GM12872 (cell line): ENCODE results near the gene DAPK1.

Source experiments
- TF ChIP-seq, protein P1 (sequence below): IDR thresholded peaks from 3 replicates; pipeline ENCODE4 v1.5.1; 2011; ENCODE audit warnings: low read depth, mild to moderate bottlenecking, low read length, moderate library complexity; ENCODE audit not compliant: insufficient read depth

Gene DAPK1

DNA sequence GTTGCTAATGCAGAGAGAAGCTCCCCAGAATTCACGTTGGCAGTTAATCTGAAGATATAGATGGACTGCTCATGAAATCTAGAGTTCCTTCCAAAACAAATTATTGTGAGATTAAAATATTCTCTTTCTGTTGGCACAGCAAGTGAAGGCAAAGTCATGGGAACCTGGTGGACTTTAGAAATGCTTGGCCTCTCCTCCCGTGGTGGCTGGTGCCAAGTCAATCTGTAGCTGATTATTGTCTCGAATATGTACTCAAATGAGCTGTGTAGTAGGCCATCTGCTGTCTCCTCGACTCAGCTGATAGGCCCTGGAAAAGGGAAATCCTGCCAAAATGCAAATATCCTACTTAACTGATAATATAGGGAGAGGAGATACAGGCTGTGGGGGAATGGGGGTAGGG is 69.3 kb downstream of the DAPK1 start:
- TF ChIP-seq, protein P1, sequence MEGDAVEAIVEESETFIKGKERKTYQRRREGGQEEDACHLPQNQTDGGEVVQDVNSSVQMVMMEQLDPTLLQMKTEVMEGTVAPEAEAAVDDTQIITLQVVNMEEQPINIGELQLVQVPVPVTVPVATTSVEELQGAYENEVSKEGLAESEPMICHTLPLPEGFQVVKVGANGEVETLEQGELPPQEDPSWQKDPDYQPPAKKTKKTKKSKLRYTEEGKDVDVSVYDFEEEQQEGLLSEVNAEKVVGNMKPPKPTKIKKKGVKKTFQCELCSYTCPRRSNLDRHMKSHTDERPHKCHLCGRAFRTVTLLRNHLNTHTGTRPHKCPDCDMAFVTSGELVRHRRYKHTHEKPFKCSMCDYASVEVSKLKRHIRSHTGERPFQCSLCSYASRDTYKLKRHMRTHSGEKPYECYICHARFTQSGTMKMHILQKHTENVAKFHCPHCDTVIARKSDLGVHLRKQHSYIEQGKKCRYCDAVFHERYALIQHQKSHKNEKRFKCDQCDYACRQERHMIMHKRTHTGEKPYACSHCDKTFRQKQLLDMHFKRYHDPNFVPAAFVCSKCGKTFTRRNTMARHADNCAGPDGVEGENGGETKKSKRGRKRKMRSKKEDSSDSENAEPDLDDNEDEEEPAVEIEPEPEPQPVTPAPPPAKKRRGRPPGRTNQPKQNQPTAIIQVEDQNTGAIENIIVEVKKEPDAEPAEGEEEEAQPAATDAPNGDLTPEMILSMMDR: no peak

DNA sequence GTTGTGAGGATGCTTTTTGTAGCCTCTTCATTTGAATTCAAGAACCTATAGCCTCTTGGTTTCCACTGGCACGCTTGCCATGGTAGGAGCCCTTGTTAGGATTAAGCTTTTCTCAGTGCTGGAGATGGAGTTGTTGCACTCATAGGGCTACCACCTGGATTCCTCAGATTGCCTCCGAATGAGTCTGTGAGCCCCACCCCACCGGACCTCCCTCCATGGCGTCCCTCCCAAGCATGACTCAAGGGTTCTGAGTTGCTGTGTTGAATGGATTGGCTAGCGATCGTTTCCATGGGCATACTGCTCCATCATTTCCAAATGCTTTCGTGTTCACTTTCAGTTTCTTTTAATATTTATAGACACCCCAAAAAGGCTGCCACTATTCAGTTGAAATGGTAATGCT is 69.9 kb downstream of the DAPK1 start:
- TF ChIP-seq, protein P1: no peak

DNA sequence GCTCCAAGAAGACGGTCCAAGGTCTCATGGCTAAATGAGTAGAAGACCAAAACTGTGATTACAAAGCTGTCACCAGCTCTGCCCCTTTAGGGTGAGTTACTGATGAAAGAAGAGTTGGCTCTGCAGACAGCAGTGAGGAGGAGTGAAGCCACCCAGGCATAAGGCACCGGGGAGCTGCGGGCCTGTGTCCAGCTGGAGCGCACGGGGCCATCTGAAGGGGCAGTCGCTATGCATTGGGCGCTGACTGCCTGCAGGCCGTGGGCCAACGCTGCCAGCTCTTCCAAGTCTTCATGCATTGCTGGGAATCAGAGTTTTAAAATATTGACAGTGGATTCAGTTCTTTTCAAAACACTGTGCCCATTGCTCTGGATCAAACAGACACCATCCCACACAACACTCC is 70.3 kb downstream of the DAPK1 start:
- TF ChIP-seq, protein P1: no peak

DNA sequence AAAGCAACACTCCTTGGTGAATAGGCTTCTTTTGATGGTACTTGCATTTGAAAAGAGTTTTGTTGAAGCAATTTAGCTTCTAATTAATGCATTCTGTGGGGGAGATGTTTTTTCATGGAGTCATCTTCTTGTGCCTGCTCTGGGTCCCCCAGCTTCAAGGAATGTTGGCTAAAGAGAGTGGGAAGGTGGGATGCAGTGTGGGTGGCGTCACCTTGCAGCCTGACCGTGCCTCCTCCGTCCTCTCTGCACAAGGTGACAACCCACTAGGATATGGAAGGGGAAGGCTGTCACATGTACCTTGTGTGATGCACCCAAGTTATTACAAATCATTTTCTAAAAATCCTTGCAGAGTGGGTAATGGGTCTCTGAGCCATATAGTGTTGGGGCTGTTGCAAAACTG is 70.7 kb downstream of the DAPK1 start:
- TF ChIP-seq, protein P1: no peak

DNA sequence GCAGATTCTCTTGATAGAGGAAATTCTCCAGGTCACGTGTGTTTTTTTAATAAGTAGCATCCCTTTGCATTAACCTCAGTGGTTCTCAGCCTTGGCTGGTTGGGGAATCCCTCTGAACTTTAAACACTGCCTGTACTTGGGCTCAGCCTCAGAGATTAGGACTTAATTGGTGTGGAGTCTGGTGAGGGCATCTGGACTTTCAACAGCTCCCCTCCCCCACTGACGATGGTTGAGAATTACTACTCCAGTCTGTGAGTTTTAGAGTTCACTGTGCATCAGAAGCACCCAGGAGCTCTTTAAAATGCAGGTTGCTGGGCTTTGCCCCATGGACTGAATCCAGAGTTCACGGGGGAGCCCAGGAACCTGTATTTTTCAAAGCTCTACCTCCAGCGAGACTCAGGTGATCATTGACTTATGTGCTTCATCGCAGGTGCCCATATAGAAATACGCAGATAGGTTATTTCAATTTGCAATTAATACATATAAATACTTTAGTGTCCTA is 71.4 kb downstream of the DAPK1 start:
- TF ChIP-seq, protein P1: no peak

DNA sequence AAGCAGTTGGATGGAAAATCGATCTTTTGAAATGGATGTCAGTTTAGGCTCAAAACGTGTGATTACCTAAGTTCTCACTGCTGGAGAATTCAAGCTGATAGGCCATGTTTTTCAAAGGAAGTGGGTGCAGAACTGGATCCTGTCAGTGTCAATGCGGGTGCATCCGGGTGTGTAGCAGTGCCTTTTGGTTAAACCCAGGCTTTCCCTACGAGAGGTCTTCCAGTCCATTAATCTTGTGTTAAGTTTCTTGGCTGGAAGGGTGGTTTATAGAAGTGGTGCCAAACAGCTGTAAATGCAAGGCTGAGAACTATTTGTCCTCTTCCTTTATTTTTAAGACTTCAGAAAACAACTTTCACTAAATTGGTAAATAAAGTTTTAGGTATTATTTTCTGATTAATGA is 71.9 kb downstream of the DAPK1 start:
- TF ChIP-seq, protein P1: no peak

DNA sequence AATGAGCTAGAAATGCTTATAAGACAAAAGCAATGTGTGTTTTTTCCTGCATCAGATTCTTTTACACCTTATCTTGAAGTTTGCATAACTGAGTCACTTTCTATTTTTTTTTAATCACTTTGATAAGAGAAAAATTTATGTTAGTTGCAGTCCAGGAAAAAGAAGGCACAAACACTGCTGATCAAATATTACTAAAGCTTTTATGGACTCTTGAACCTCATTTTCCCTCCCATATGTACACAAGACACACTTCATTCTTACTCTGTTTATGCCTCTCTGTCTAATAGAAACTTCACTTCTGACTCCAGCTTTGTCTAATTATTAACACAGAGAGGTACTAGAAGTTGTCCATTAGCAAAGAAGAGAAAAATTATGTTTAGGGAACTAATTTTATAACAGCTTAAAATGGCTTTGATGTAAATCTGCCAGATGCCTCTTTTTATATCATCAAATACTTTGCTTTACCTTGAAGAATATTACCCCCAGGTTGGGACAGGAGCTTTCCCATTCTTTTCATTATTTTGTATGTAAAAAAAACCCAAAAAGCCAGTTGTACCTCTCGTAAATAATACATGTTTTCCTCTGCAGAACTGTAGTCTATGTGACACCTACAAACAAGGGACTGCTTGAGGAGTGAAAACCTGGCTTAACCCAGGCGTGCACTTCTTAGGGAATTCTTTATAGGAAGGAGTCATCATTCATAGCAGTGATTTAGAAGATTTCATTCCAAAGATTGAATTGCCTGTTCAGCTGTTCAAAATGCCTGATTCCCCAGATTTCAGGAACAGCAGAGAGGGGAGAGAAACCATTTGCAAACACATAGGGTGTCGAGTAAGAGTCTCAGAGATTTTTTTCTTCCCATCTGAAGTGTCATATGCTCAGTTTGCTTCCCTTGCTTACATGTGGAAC is 72.6 kb downstream of the DAPK1 start:
- TF ChIP-seq, protein P1: no peak
